HTERT RPE-1 (cell line): ENCODE data around the gene SCUBE1.

Source experiments
- in situ Hi-C: fragments of 300-500 bp; cut with MboI; formaldehyde crosslinking; loops from 4 replicates; pipeline ENCODE4 v1.14.3; 2020; ENCODE audit warnings: low sequenced_read_pairs

SCUBE1 gene

DNA sequence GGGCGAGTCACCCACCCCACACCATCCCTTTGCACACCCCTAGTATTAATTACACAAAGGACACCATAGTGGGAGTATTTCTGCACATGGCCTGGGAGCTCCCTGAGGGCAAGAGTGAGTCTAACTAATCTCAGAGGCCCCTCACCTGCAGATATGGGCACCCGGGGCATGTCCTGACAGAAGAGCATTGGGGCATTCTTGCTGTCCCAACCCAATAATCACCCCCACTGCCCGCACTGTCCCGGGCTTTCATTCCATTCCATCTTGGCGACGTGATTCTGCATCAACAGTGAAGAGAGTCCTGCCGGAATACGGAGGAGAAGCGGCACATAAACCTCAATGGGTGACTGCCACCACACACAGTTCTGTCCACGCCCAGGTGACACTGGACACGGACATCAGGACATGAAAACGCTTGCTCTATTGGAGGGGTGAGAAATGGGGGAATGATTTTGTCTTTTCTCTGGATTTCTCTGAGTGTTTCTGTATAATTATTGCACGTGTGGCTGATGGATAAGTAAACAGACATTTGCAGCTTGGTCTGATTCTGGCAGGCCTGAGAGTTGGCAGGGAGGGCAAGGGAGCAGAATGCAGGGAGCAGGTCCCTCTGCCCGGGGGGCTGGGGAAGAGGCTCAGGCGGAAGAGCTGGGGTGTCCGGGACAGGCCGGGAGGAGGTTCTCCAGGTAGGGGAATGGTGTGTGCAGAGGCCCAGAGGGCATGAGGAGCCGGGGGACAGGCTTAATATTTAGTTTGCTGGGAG, 38.2 kb downstream of the SCUBE1 start:
- in situ Hi-C loops, result no loop called here

GRCh38 chr22:43303751-43304150, 39.4 kb downstream of the SCUBE1 start:
- in situ Hi-C loops, result no loop called here

- in situ Hi-C loops, result no loop called here
Observed at GRCh38 chr22:43303166-43303565, 40.0 kb downstream of the SCUBE1 start.

- in situ Hi-C loops, result no loop called here
Observed at GRCh38 chr22:43302531-43303041, 40.6 kb downstream of the SCUBE1 start.

DNA sequence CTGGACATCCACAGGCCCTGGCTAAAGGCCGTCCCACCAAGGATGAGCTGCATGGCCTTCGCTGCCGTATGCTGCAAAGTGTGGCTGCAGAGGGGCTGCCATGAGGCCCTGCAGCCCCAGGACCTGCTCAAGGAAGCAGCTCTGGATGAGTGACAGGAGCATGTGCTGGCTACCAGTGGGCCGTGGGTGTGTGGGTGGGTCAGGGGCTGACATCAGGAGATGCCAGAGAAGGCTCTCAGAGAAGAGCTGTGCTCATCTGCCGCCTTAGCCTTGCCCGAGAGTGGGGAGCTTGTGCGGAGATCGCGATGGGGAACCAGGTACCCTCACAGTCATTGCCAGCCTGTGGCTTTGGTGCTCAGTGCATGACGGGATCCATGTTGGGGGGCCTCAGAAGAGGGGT, 41.3 kb downstream of the SCUBE1 start:
- in situ Hi-C loops, result no loop called here

- in situ Hi-C loops, result no loop called here
Observed at GRCh38 chr22:43300891-43301676, 42.1 kb downstream of the SCUBE1 start.

GRCh38 chr22:43299736-43300135, 43.4 kb downstream of the SCUBE1 start:
- in situ Hi-C loops, result no loop called here

DNA sequence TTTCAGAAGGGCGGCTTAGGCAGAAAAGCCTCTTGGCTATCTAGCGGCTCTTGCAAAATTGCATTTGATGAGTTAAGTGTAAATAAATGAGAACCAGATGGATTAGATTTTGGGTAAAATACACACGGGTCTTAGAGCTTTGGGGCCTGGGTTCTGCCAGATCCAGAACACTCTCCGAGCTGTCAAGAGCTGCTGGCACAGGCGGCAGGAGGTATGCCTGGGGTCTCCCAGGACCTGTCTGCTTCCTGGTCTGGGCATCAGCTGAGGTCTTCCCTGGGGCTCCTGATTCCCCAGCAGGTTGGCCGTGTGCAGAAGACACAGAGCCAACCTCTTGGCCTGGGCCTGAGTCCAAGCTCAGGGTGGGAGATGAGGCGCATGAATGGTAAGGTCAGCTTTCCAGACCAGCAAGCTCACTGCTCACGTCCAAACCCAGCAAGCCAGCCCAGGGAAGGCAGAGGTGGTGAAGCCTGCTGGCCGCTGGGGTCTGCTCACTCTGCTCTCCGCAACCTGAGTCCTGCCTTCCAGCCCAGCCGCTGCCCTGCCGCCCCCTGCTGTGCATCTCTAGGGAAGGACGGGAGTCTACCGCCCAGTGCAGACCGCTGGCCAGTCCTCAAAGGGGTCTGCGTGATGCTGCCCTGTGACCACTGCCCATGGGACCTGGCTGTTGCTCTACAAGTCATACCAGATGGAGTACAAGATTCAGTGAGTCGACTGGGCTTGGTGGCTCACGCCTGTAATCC, 44.9 kb downstream of the SCUBE1 start:
- in situ Hi-C loops, result no loop called here

DNA sequence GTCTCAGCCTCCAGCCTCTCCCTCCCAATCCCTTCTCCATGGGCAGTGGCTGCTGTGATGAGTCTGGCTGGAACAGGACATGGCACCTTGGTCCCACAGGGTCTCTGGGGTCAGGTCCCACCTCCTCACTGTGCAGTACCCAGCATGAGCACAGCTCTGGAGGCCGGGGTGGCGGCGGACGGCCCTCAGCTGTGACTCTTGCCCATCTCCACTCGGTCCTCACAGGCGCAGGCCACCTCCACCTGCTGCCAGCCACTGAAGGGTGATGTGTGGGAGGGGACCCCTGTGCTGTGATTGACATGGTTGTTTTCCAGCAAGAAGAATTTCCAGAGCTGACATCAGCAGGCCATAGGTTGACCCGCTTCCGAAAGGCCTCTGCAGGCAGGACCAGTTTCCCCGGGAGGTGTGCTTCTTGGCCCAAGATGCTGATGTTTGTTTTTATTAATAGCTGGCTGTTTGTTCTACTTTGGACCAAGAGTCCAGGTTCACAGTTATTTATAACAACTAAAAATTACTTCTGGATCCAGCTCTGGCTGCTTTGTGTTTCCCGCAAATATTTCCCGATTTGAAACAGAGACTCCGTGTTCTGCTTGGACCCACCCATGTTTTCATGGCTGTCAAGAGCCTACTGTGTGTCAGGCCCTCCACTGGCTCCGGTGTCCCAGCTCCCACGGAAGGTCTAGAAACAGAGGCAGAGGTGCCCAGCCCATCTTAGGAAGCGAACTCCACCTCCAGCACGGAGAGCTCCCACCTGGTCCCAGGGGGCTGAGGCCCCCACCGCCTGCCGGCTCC, 45.7 kb downstream of the SCUBE1 start:
- in situ Hi-C loops, result no loop called here

- in situ Hi-C loops, result no loop called here
Observed at GRCh38 chr22:43296276-43296902, 46.8 kb downstream of the SCUBE1 start.

DNA sequence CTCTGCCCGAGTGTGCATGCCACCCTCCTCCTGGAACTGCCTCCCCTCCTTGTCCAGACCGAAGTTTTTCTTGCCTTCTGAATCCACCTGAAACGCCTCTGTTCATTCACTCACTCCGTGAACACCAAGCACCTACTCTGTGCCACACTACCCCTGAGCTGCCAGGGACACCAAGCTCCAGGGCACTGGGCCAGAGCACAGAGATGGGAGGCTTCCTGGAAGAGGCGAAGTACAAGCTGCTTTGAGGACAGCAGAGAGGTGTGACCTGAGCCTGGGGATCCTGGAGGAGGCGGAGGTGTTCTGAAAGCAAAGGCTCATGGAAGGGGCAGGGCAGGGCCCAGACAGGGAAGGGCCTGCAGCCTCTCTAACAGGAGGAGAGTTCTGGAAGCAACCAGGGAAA, 47.5 kb downstream of the SCUBE1 start:
- in situ Hi-C loops, result no loop called here

DNA sequence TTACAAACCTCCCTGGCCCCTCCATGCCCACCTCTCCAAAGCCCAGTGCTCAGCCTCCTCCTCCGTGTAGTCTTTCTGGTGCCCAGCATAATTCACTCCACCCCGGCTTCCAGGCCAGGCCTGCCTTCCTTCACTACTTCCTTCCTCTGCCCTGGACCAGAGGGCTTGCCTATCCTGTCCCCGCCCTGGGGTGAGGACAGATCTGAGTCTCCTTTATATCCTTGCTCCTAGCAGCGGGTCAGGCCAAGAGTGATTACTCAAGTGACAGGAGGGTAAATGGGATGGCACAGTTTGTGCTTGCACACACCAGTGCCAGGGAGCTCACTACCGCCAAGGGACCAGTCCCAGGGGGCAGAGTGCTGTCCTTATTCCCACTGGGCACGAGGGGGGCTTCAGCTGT, 48.0 kb downstream of the SCUBE1 start:
- in situ Hi-C loops, result no loop called here

DNA sequence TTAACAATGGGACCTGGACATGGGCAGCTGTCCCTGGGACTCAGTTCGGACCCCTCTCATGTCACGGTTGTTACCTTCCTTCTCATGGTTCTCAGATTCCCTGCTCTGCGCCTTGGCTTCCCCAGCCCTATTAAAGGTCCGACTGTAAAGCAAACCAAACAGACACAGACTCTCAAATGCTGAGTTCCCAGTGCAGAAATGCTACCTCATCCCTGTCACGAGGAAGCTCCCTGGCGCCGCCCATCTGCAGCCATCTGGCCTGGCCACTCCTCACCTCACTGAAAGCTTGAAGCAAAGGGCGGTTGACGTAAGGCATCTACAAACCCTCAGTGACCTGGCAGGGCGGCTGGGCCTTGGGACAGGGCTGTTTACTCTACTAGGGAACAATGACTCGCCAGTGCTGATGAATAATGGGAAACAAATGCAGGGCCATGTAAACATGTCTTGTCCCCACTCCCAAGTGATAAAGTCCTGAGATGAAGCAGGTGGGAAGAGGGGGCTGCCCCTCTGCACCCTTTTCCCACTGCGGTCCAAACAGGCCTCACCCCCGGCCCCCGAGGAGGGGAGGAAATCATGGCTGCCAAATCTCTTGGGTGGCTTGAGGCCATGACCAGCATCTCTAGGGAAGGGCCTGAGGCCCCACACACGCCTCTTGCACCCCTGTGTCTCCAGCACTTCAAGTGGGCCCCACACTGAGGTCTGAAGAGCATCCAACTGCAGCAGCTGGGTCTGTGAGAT, 49.3 kb downstream of the SCUBE1 start:
- in situ Hi-C loops, result no loop called here

DNA sequence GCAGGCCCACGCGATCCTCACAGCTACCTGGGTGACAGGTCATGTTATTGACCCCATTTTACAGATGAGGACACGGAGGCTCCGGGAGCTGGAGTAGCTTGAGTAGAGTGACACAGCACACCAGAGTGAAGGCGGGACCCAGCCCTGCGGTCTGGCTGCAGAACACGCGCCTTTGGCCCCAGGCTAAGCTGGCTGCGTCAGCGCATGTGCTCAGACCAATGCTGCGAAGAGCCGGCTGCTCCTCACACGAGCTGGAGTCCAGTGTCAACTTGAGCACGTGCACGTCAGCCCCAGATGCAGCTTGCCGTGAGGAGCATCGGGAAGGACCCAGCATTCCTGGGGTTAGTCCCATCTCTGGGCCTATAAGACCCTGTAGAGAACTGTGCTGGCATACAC, 49.9 kb downstream of the SCUBE1 start:
- in situ Hi-C loops, result no loop called here

- in situ Hi-C loops, result no loop called here
Observed at GRCh38 chr22:43292630-43293018, 50.5 kb downstream of the SCUBE1 start.

DNA sequence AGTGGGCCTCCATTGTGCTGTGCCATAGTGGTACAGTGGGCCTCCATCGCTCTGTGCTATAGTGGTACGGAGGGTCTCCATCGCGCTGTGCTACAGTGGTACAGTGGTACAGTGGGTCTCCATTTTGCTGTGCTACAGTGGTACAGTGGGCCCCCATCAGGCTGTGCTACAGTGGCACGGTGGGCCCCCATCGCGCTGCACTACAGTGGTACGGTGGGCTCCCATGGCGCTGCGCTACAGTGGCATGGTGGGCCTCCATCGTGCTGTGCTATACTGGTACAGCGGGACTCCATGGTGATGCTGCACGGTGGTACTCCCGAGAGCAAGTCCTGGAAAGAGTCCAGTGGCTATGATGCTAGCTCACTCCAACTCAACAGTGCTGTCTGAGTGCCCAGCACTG, 51.8 kb downstream of the SCUBE1 start:
- in situ Hi-C loops, result no loop called here

DNA sequence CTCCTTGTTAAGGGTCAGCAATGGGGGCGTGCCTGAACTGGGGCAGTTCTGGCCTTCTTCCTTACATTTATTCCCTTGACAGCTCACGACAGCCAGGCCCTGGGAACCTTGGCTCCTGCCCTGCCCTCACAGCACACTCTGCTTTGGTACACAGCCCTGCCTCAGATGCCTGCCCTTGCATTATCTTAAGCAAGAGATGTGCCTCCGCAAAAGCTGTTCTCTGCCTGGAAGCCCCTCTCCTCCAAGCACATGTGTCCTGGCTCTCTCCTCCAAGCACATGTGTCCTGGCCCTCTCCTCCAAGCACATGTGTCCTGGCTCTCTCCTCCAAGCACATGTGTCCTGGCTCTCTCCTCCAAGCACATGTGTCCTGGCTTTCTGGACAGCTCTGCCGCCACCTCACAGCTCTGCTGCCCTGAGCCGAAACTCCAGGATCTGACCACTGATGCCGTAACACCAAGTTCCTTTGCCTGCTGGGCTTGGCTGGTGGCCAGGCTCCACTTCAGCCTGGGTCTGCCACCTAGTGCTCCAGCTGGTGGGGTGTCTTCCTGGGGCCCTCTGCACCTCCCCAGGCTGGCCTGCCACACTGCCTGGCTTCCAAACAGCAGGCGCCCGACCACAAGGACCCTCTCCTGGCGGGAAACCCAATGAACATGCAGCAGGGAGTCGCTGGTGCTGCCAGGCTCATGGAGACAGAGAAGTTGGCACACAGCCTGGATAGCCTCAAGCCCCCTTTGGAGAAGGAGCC, 53.0 kb downstream of the SCUBE1 start:
- in situ Hi-C loops, result no loop called here

GRCh38 chr22:43289531-43289963, 53.6 kb downstream of the SCUBE1 start:
- in situ Hi-C loops, result no loop called here
